GM13977 (cell line): ENCODE results near the gene IRAK2.

Experiments used
- DNase-seq: peaks from one replicate; pipeline ENCODE4 v3.0.0; 2012; ENCODE audit warnings: low spot score
- in situ Hi-C: fragments of 300-500 bp; cut with MboI; formaldehyde crosslinking; loops from one replicate; pipeline ENCODE4 v1.12.0; 2022; ENCODE audit warnings: low sequenced_read_pairs, low pct_unique_long_range_greater_than_20kb, mixed read lengths, inconsistent platforms; ENCODE audit not compliant: unreplicated experiment
- TF ChIP-seq, protein P1 (sequence below): IDR thresholded peaks from 2 replicates; pipeline ENCODE4 v1.5.1; 2012; ENCODE audit warnings: mild to moderate bottlenecking, control low read depth; ENCODE audit not compliant: insufficient read depth; ENCODE audit errors: extremely low read depth, missing control alignments

IRAK2 gene

DNA sequence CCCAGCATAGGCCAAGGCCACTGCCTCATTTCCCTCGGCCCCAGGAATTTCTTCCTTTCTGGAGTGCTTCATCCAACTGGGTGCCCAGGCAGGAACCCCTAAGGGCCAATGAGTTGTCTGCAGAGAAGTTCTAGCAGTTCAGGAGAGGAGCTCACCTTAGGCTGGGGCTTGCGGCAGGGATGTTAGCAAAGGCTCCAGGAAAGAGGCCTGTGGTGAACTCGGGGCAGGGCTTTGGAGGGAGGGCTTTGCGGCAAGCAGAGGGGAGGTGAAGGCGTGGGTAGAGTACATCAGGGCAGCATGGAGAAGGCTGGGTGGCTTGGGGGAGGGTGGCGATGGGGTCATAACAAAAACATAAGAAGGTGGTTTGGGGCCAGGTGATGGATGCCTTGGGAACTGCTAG, 126.9 kb downstream of the IRAK2 start:
- TF ChIP-seq, protein P1, sequence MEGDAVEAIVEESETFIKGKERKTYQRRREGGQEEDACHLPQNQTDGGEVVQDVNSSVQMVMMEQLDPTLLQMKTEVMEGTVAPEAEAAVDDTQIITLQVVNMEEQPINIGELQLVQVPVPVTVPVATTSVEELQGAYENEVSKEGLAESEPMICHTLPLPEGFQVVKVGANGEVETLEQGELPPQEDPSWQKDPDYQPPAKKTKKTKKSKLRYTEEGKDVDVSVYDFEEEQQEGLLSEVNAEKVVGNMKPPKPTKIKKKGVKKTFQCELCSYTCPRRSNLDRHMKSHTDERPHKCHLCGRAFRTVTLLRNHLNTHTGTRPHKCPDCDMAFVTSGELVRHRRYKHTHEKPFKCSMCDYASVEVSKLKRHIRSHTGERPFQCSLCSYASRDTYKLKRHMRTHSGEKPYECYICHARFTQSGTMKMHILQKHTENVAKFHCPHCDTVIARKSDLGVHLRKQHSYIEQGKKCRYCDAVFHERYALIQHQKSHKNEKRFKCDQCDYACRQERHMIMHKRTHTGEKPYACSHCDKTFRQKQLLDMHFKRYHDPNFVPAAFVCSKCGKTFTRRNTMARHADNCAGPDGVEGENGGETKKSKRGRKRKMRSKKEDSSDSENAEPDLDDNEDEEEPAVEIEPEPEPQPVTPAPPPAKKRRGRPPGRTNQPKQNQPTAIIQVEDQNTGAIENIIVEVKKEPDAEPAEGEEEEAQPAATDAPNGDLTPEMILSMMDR = no peak
- no peak for DNase-seq
- in situ Hi-C loops = no loop called here

DNA sequence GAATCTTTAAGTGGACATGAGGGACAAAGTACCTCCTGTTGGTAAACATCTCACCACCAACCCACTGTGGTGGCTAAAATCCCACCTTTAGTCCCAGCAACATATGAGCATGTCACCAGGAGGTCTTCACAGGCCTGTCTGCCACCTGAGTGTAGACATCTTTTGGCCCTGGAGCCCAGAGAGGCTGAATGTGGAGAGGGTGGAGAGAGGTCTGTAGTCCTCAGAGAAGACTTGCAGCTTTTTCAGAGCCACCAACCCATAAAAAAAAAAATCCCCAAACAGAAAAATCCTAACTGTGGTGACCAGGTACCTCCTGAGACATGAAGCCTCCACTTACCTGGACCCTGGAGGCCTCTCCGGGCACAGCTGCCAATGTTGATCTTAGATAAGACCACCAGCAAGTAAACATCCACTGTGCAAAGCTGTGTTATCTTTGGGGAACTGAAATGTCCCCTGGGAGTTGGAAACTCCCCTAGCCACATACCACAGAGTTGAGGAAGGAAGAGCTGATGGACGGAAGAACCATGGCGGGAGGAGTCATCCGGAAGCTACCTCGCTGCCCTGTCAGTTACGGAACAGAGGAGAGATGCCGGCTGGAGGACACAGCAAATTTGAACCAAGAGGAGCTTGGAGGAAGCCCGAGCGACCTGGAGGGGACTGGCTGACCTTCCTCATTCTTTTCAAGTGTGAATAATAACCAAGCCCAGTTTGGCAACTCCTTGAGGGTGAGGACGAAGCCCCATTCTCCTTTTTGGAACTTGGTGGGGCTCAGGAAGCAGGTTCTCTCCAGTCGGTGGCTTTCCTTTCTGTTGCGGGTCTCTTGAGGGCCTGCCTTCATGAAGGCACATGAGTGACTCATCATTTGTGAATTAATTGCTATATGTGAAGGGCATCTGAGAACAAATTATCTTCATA, 128.0 kb downstream of the IRAK2 start, which contains the start of gene GHRL:
Gene GHRL (minus strand): TSS at position 443 of the 915 bp plus-strand sequence. CDS start 2,767 bp downstream, outside the sequence.
- peak; percentile 80 for DNase-seq
- TF ChIP-seq, protein P1 = no peak
- in situ Hi-C loops = no loop called here
